ENCODE measurements around the gene LYST. TPM values are rescaled to one million over a fixed set of nuclear protein-coding genes. Genes with fewer than 3 reads are reported as not detected.
"Not testable (repeated sequence)": the region's sequence is repeated elsewhere in the genome, so short reads cannot be mapped to it uniquely, and the experiment has no call there.

LYST gene
- total and polyA plus RNA-seq, 12 donors: 6.7 to 48.0 (median 19.0) TPM

- intact Hi-C loops (cut with DNase I): no loop called here
- no peak for DNase-seq
- Histone ChIP-seq H3K36me3 (replicated peaks in 1 of 2) (no peaks in the 10 kb centered on the region), H3K27me3 (peaks cover 11% of the 10 kb centered on the region), H3K4me1 (replicated peaks in 1 of 2) (peaks cover 12 to 13% of the 10 kb centered on the region in 2 donors), H3K27ac (peak overlapping the region in 1 of 5 donors; percentile 69), H3K9me3 (replicated peaks in 1 of 3) (no peaks in the 10 kb centered on the region), H3K4me3 (peak overlapping the region in 1 of 4 donors; percentile 64)
- no peak for TF ChIP-seq CTCF (IDR thresholded peaks at IDR 0.05)
- 13 to 51% (median 23%) methylated on average over 19 to 70 of the region's 71 CpGs for WGBS, 4 donors
These were observed 216.2 kb downstream of the LYST start for GRCh38 chr1:235650341-235651169.

GRCh38 chr1:235649368-235650163 lies 217.1 kb downstream of the LYST start, which contains the start of gene GNG4:
Gene GNG4 (minus strand): TSS chr1:235649784. CDS start chr1:235583838, 65,946 bp downstream.
- no peaks in the 10 kb centered on the region for H3K9me3 ChIP-seq (replicated peaks in 1 of 3)
- intact Hi-C loops (cut with DNase I): no loop called here
- TF ChIP-seq CTCF (IDR thresholded peaks at IDR 0.05): no peak
- TF ChIP-seq POLR2A (IDR thresholded peaks at IDR 0.05): peak in 1 of 2 donors; percentile 39
- H3K36me3 ChIP-seq (replicated peaks in 1 of 2): no peaks in the 10 kb centered on the region
- WGBS, 4 donors: 1 to 2% (median 1%) methylated on average over 9 to 111 of the region's 111 CpGs; no CpG with 5 or more reads in 1 of the 4 donors
- peak within 1 kb of the TSS in 1 of 5 donors; percentile 77 for H3K27ac ChIP-seq
- peaks cover 11% of the 10 kb centered on the region for H3K27me3 ChIP-seq
- peak within 1 kb of the TSS in 2 of 4 donors; percentile 19 to 64 for H3K4me3 ChIP-seq
- H3K4me1 ChIP-seq (replicated peaks in 1 of 2): peaks cover 12 to 13% of the 10 kb centered on the region in 2 donors
- peak in 1 of 7 donors; percentile 33 for DNase-seq

GRCh38 chr1:235648954-235649367 lies 217.7 kb downstream of the LYST start:
- H3K9me3 ChIP-seq (replicated peaks in 1 of 3): no peaks in the 10 kb centered on the region
- H3K36me3 ChIP-seq (replicated peaks in 1 of 2): no peaks in the 10 kb centered on the region
- peaks cover 11% of the 10 kb centered on the region for H3K27me3 ChIP-seq
- intact Hi-C loops (cut with DNase I): no loop called here
- peak; percentile 61 to 74 (median 70) for DNase-seq
- H3K4me3 ChIP-seq: peak overlapping the region in 2 of 4 donors; percentile 19 to 64
- 0 to 3% (median 1%) methylated on average over 14 to 30 of the region's 30 CpGs for WGBS, 4 donors
- peaks cover 12 to 13% of the 10 kb centered on the region in 2 donors for H3K4me1 ChIP-seq (replicated peaks in 1 of 2)
- TF ChIP-seq POLR2A (IDR thresholded peaks at IDR 0.05) (no peak), CTCF (IDR thresholded peaks at IDR 0.05) (no peak)
- H3K27ac ChIP-seq: peak overlapping the region in 1 of 5 donors; percentile 77

GRCh38 chr1:235648407-235648907 lies 218.2 kb downstream of the LYST start:
- intact Hi-C loops (cut with DNase I): no loop called here
- 7 to 13% (median 12%) methylated on average over 19 to 31 of the region's 31 CpGs for WGBS, 4 donors
- Histone ChIP-seq H3K36me3 (replicated peaks in 1 of 2) (no peaks in the 10 kb centered on the region), H3K4me1 (replicated peaks in 1 of 2) (peaks cover 12 to 13% of the 10 kb centered on the region in 2 donors), H3K9me3 (replicated peaks in 1 of 3) (no peaks in the 10 kb centered on the region), H3K27ac (peak overlapping the region in 1 of 5 donors; percentile 77), H3K27me3 (peaks cover 11% of the 10 kb centered on the region), H3K4me3 (peak overlapping the region in 1 of 4 donors; percentile 64)
- peak in 6 of 7 donors; percentile 30 to 73 (median 39) for DNase-seq
- no peak for TF ChIP-seq CTCF (IDR thresholded peaks at IDR 0.05)
- peak in 1 of 2 donors; percentile 11 for TF ChIP-seq POLR2A (IDR thresholded peaks at IDR 0.05)

- intact Hi-C loops (cut with DNase I); H3K4me3 ChIP-seq; H3K36me3 ChIP-seq (replicated peaks in 1 of 2); H3K27ac ChIP-seq; H3K9me3 ChIP-seq (replicated peaks in 1 of 3): not testable (repeated sequence)
- Histone ChIP-seq H3K4me1 (replicated peaks in 1 of 2) (peaks cover 12 to 13% of the 10 kb centered on the region in 2 donors), H3K27me3 (peaks cover 11% of the 10 kb centered on the region)
- 87 to 98% (median 92%) methylated on average over 12 of the region's 12 CpGs for WGBS, 4 donors
- peak in 1 of 7 donors; percentile 42 for DNase-seq
These were observed 219.2 kb downstream of the LYST start for GRCh38 chr1:235647537-235647936.
